HG03039 (cell line): ENCODE measurements around the gene ST3GAL2.
A peak's percentile ranks its signal among the peaks of the same experiment; 100 is the strongest.
"Not testable (repeated sequence)": the region's sequence is repeated elsewhere in the genome, so short reads cannot be mapped to it uniquely, and the experiment has no call there.

Source experiments
- ATAC-seq: cut with Tn5 transposase; IDR thresholded peaks from one replicate; pipeline ENCODE4 v1.9.1; 2021; ENCODE audit warnings: mild to moderate bottlenecking, moderate library complexity; ENCODE audit not compliant: unreplicated experiment

The ST3GAL2 gene

GRCh38 chr16:70468776-70469525 lies 30.1 kb upstream of the ST3GAL2 start:
- no peak for ATAC-seq

DNA sequence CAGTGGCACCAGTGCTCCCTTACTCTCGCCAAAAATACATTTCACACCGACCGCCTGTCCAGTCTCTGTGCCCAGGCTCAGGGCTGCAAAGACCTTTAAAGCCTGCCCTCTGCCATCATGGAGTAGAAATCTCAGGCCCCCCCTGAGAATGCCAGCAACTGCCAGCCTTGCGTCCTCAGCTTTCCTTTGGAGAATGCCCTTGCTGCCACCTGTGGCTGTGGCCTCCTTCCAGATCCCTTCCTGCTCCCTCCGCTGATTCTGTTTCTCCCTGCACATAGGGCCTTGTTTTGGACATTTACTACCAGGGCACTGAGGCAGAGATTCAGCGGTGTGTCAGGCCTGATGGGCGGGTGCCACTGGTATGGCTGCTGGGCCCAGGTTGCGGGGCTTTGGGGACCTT lies 28.7 kb upstream of the ST3GAL2 start:
- no peak for ATAC-seq

- ATAC-seq, result no peak
Observed at GRCh38 chr16:70467113-70467512, 28.2 kb upstream of the ST3GAL2 start.

DNA sequence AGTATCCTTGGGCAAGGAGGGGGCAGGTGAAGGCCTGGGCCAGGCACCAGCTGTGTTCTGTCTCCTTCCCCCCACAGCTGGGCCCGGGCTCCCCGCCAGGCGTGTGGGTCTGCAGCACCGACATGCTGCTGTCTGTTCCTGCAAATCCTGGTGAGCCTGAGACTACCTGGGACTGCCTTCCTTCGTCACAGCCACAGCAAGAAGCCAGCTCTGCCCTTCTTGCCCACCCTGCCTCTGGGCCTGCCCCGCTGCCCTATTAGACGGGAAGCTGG lies 27.8 kb upstream of the ST3GAL2 start:
- ATAC-seq, result no peak

DNA sequence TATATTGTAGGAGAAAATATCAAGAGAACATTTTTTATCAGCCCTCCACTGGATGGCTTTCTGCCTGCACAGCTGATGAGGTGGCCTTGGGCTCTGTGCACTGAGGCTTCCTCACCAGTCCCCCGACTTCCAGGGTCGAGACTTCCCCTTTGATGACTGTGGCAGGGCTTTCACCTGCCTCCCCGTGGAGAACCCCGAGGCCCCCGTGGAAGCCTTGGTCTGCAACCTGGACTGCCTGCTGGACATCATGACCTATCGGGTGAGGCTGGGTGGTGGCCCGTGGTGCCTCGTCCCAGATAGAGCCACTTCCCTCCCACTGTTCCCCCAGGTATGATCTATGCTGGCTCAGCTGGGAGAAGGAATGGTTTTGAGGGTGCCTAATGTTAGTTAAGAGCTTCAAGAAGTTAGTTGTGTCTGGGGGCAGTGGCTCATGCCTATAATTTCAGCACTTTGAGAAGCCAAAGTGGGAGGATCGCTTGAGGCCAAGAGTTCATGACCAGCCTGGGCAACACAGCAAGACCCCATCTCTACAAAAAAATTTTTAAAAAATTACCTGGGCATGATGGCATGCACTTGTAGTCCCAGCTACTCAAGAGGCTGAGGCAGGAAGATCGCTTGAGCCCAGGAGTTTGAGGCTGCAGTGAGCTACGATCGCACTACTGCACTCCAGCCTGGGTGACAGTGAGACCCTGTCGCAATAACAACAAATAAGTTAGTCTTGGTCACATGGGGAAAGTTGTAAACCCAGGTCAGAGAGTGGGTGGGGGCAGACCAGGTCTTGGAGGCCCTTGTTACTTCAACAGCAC lies 27.3 kb upstream of the ST3GAL2 start:
- ATAC-seq, result no peak

DNA sequence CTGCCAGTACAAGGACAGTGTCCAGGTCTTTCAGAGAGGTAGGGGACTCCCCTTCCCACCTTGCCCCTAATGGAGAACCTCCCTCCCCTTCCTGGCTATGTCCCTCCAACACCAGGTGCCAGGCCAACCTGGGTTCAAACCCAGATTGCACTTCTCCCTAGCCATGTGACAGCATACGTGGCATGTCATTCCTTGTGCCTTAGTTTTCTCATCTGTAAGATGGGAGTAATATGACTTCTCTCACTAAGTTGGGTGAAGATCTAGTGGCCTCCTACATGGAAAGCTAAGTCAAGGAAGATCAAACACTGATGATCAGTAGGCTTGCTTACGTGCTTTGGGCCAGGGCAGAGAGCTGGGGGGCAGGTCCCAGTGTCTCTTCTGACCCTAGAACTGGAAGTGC lies 24.3 kb upstream of the ST3GAL2 start:
- ATAC-seq, result no peak

- no peak for ATAC-seq
Observed at GRCh38 chr16:70460737-70461261, 21.9 kb upstream of the ST3GAL2 start.

- ATAC-seq, result no peak
Observed at GRCh38 chr16:70457446-70458166, 18.7 kb upstream of the ST3GAL2 start.

GRCh38 chr16:70455910-70456309 lies 17.0 kb upstream of the ST3GAL2 start:
- ATAC-seq, result no peak

DNA sequence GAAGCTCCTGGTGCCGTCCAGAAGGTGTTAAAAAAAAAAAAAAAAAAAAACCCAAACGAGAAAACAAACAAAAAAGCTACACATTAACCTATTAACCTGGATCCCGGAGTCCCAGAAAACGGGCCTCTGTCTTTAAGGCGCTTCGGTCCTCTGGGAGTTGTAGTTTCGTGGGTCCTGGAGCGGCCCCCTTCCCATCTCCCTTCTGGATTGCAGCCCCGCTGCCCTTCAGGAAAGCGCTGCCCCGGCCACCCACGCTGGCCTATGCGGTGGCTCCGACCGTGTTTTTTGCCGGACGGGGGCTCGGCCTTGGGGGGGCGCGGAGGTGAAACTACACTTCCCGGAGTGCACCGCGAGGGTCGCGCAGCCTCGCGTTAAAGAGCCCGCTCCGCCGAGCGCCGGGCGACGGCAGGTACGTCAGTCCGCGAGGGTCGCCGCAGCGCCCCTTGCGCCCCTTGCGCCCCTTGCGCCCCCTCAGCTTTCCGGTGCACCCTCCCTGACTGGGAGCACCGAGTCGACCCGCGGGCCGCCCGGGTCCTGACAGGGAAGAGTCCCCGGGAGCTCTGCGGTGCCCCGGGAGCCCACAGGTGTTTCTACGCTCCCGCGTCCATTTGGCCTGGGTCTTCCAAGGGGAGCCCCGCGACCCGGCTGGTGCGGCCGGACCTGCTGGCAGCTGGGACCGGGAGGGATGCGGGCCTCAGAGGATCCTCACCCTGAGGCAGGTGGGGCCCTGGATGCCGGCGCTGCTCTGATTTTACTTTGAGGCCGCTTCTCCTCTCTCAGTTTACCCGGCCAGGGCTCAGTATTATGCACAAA lies 15.5 kb upstream of the ST3GAL2 start, which contains the start of gene FCSK:
Gene FCSK (plus strand): TSS at position 374 of the 813 bp plus-strand sequence. CDS start 8,596 bp downstream, outside the sequence.
- peak; percentile 78 for ATAC-seq

DNA sequence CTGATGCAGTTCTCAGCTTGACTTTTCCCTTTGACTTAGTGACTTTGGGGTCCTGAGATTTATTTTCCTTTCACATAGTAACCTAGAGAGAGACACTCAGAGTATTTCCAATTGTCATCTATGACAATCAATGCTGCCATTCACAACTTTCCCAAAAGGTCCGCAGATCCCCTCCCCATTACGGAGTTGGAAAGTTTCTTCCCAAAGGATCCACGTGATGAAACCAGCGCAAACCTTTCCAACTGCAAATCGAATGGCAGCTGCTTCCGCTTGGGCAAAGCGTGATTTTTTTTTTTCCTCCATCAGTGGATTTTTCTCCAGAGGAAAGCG lies 15.0 kb upstream of the ST3GAL2 start:
- no peak for ATAC-seq

DNA sequence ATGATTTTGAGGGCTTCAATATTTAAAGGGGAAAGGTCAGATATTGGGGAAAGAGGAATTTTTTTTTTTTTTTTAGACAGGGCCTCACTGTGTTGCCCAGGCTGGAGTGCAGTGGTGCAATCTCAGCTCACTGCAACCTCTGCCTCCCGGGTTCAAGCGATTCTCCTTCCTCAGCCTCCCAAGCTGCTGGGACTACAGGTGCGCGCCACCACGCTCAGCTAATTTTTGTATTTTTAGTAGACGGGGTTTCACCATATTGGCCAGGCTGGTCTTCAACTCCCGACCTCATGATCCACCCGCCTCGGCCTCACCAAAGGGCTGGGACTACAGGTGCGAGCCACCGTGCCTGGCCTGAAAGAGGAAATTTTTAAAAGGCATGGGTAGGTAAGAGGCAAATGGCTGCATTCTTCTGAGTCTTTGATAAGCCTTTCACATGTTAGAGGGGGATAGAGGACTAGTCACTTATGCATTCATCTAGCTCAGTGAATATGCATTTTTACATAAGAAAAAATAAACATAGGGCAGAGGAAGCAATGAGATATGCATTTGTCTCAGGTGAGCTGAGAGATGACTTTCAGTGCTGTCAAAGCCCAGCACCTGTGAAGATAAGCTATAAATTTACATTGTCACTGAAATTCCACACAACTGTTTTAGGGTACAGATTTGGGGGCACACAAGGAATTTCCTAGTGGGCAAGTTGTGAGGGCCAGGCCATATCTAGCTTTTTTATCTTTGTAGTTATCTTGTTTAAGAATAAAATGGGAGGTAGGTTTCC lies 14.4 kb upstream of the ST3GAL2 start:
- no peak for ATAC-seq

DNA sequence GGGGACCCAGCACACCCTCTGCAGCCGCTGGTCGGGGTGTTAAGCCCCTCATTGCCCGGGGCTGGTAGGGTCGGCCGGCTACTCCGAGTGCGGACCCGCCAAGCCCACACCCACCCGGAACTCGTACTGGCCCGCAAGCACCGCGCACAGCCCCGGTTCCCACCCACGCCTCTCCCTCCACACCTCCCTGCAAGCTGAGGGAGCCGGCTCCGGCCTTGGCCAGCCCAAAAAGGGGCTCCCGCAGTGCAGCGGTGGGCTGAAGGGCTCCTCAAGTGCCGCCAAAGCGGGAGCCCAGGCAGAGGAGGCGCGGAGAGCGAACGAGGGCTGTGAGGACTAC lies 12.1 kb upstream of the ST3GAL2 start:
- not testable (repeated sequence) for ATAC-seq

DNA sequence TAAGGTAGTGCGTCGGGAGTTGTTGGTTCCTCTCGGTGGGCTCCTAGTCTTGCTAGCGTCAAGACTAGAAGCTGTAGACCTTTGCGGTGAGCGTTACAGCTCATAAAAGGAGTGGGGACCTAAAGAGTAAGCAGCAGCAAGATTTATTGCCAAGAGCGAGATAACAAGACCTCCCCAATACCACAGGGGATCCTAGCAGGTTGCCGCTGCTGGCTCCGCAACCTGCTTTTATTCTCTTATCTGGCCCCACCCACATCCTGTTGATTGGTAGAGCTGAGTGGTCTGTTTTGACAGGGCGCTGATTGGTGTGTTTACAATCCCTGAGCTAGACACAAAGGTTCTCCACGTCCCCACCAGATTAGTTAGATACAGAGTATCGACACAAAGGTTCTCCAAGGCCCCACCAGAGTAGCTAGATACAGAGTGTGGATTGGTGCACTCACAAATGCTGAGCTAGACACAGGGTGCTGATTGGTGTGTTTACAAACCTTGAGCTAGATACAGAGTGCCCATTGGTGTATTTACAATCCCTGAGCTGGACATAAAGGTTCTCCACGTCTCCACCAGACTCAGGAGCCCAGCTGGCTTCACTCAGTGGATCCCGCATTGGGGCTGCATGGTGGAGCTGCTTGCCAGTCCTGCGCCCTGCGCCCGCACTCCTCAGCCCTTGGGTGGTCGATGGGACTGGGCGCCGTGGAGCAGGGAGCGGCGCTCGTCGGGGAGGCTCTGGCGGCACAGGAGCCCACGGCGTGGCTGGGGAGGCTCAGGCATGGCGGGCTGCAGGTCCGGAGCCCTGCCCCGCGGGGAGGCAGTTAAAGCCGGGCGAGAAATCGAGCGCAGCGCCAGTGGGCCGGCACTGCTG lies 11.5 kb upstream of the ST3GAL2 start:
- ATAC-seq, result not testable (repeated sequence)

GRCh38 chr16:70448075-70448474 lies 9.2 kb upstream of the ST3GAL2 start:
- ATAC-seq, result no peak

- ATAC-seq, result no peak
Observed at GRCh38 chr16:70444249-70445063, 5.6 kb upstream of the ST3GAL2 start.

DNA sequence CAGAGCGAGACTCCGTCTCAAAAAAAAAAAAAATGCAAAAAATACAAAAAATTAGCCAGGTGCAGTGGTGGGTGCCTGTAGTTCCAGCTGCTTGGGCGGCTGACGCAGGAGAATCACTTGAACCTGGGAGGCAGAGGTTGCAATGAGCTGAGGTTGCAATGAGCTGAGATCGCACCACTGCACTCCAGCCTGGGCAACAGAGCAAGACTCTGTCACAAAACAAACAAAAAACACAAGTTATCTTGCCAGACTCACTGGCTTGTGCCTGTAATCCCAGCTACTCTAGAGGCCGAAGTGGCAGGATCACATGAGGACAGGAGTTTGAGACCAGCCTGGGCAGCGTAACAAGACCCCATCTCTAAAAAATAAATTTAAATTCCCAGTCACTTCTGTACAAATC lies 3.4 kb upstream of the ST3GAL2 start:
- no peak for ATAC-seq

DNA sequence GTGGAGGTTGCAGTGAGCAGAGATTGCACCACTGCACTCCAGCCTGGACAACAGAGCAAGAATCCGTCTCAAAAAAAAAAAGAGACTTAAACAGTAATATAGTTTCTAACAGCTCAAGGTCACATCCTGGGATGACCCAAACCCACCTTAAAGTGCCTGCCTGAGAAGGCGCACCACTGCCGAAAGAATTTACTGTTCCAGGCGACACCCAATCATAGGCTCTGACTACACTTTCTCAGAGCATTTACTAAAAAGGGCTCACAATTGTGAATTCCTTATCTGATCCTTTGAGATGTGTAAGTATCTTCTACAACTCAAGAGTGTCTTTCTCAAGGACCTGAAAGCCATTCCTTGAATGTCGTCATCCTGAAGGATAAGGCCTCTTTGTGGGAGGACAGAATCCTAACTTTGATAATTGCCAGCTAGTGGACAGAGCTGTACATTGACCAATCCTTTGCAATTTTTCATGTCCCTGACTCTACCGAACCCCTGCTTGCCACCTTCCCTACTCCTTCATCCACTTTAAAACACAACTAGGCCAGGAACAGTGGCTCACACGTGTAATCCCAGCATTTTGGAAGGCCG lies 2.6 kb upstream of the ST3GAL2 start:
- ATAC-seq, result no peak
